OCI-LY1 (cell line): ENCODE measurements around the gene POLE.

Source experiments
- CTCF ChIP-seq: fragments of 200-600 bp; sonication (generic), shearing (Covaris generic); IDR thresholded peaks from 2 replicates; pipeline ENCODE4 v1.5.1; 2017; ENCODE audit warnings: mild to moderate bottlenecking, antibody characterized with exemption, low read length, moderate library complexity, mixed read lengths
- EZH2 ChIP-seq: fragments of 200-600 bp; sonication (generic), shearing (Covaris generic); IDR thresholded peaks from 2 replicates; pipeline ENCODE4 v1.8.0; 2017; ENCODE audit warnings: borderline replicate concordance, mixed run types, mild to moderate bottlenecking, antibody characterized with exemption, low read length, moderate library complexity, mixed read lengths

GRCh38 chr12:132664206-132665148, 22.7 kb downstream of the POLE start:
- TF ChIP-seq CTCF (no peak), EZH2 (no peak)
